Liver (tissue), 3 donors: ENCODE data around the gene EIF5B.

Experiments used
- ATF3 ChIP-seq: IDR thresholded peaks from 2 replicates; pipeline ENCODE4 v1.6.1; 2016; ENCODE audit warnings: antibody characterized with exemption
- CTCF ChIP-seq: fragments of 150-350 bp; IDR thresholded peaks from 2 replicates; pipeline ENCODE4 v1.5.1; 2017; ENCODE audit warnings: improper control_type of control experiment, low read depth, low read length; ENCODE audit not compliant: missing input control
- EGR1 ChIP-seq, 2 donors: IDR thresholded peaks; 2 replicates each; pipeline ENCODE4 v1.6.1; 2016 to 2018; ENCODE audit warnings: antibody characterized with exemption in 2 of 2, low read depth in 2 of 2
- FOXA1 ChIP-seq: IDR thresholded peaks from 2 replicates; pipeline ENCODE4 v1.6.1; 2016; ENCODE audit warnings: antibody characterized with exemption
- JUND ChIP-seq, 2 donors: IDR thresholded peaks; 2 replicates each; pipeline ENCODE4 v1.6.1; 2016; ENCODE audit warnings: antibody characterized with exemption in 2 of 2
- MAX ChIP-seq: IDR thresholded peaks from 2 replicates; pipeline ENCODE4 v1.6.1; 2016; ENCODE audit warnings: antibody characterized with exemption
- RAD21 ChIP-seq, 2 donors: IDR thresholded peaks; 2 replicates each; pipeline ENCODE4 v1.6.1; 2016; ENCODE audit warnings: antibody characterized with exemption in 2 of 2, mild to moderate bottlenecking in 2 of 2
- REST ChIP-seq: IDR thresholded peaks from 2 replicates; pipeline ENCODE4 v1.6.1; 2016; ENCODE audit warnings: antibody characterized with exemption, mild to moderate bottlenecking
- SP1 ChIP-seq: IDR thresholded peaks from 2 replicates; pipeline ENCODE4 v1.6.1; 2018; ENCODE audit warnings: antibody characterized with exemption, mild to moderate bottlenecking
- TAF1 ChIP-seq: conservative IDR thresholded peaks from 2 replicates; pipeline ENCODE4 v1.6.1; 2016; ENCODE audit warnings: antibody characterized with exemption, mild to moderate bottlenecking
- YY1 ChIP-seq: IDR thresholded peaks from 2 replicates; pipeline ENCODE4 v1.6.1; 2016; ENCODE audit warnings: antibody characterized with exemption, mild to moderate bottlenecking
- ZBTB33 ChIP-seq: IDR thresholded peaks from 2 replicates; pipeline ENCODE4 v1.6.1; 2016; ENCODE audit warnings: antibody characterized with exemption
- donor health status: healthy.
- donor health status: healthy.

GRCh38 chr2:99340669-99341236, 3.6 kb downstream of the EIF5B start:
- TF ChIP-seq CTCF (no peak), ZBTB33 (no peak), RAD21 (IDR thresholded peaks at IDR 0.05) (no peak), FOXA1 (no peak), ATF3 (no peak), REST (no peak), JUND (IDR thresholded peaks at IDR 0.05) (no peak), TAF1 (no peak), YY1 (no peak), SP1 (no peak), MAX (no peak), EGR1 (IDR thresholded peaks at IDR 0.05; ENCODE audit: low read depth in 2 of 2) (no peak)
